NB4 (cell line): Measurements from ENCODE around the gene MROH7.

Experiments
- CTCF ChIP-seq: IDR thresholded peaks from one replicate; pipeline ENCODE4 v1.5.1; 2012; ENCODE audit warnings: low read depth, low read length
- POLR2A ChIP-seq: IDR thresholded peaks from 2 replicates; pipeline ENCODE4 v1.6.1; 2011; ENCODE audit warnings: mild to moderate bottlenecking; ENCODE audit not compliant: insufficient read length; ENCODE audit errors: extremely low read depth

- TF ChIP-seq CTCF (no peak), POLR2A (no peak)
Measured at GRCh38 chr1:54619749-54620148, 21.8 kb upstream of the MROH7 start.
